Measurements from ENCODE around the gene GASK1B. TPM values are rescaled to one million over a fixed set of nuclear protein-coding genes. Genes with fewer than 3 reads are reported as not detected.

Gene GASK1B
- total RNA-seq, 2 experiments from 2014 or later = 0.22 to 0.28 TPM

DNA sequence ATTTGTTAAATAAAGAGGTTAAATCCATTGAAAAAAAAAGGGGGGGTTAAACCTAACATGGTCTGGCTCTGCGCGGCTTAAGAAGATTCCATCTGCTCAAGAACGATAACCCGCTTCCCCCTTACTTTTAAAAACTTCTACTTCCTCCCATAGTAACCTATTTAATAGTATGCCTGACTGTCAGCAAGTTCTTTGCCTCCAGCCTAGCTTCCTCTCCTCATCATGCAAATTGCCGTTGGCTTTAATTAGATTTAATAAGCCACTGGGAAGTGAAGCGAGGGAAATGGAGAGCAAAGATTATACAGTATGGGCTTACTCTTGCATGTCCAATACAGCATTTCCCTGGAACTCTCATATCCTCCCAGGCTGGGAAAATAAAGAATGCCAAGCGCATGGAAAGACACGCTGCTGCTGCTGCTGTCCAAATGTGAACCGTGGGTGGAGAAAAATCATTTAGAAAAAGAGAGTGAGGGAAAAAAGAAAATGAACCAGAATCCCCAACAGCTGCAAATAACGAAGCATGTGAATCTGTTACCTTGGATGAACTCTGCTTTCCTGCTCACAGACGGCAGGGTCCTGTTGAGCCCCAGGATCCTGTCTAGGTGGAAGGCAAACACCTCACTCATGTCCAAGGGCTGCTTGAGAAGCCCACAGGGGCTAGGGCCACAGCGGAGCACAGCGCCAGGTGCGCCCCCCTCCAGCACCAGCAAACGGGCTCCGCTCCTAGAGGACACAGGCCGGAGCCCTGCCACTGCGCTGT is 2.7 kb downstream of the GASK1B start:
- Mint-ChIP-seq H3K4me1 (ENCODE audit: low read depth) (peaks cover 5% of the 10 kb centered on the region), H3K9me3 (no peaks in the 10 kb centered on the region), H3K27me3 (peaks cover 43% of the 10 kb centered on the region), H3K4me3 (no peak overlapping the region), H3K36me3 (ENCODE audit: low read depth) (no peaks in the 10 kb centered on the region), H3K27ac (no peak overlapping the region)
- DNase-seq (no peak), ATAC-seq (ENCODE audit: poor library complexity) (no peak)
- ChIA-PET CTCF (no interaction called here), POLR2A (no interaction called here)
- H3K9me3 ChIP-seq (ENCODE audit: control insufficient read depth in 1 of 2, insufficient read depth in 1 of 2, low read length in 2 of 2) = peaks cover 0 to 10% of the 10 kb centered on the region in 2 experiments
- peaks cover 11 to 35% of the 10 kb centered on the region in 2 experiments for H3K27me3 ChIP-seq (ENCODE audit: control insufficient read depth in 1 of 2, insufficient read depth in 2 of 2, low read length in 2 of 2)
- intact Hi-C loops (cut with DNase I, micrococcal nuclease) = no loop called here
- no peaks in the 10 kb centered on the region for H3K4me1 ChIP-seq (ENCODE audit: insufficient read depth, low read length)
- no peaks in the 10 kb centered on the region for H3K36me3 ChIP-seq (ENCODE audit: insufficient read depth, low read length)
- peak overlapping the region; percentile 33 for H3K4me3 ChIP-seq (ENCODE audit: low read length)
- no peak overlapping the region for H3K27ac ChIP-seq (ENCODE audit: low read depth in 1 of 2, low read length in 2 of 2)
- TF ChIP-seq, protein P1, sequence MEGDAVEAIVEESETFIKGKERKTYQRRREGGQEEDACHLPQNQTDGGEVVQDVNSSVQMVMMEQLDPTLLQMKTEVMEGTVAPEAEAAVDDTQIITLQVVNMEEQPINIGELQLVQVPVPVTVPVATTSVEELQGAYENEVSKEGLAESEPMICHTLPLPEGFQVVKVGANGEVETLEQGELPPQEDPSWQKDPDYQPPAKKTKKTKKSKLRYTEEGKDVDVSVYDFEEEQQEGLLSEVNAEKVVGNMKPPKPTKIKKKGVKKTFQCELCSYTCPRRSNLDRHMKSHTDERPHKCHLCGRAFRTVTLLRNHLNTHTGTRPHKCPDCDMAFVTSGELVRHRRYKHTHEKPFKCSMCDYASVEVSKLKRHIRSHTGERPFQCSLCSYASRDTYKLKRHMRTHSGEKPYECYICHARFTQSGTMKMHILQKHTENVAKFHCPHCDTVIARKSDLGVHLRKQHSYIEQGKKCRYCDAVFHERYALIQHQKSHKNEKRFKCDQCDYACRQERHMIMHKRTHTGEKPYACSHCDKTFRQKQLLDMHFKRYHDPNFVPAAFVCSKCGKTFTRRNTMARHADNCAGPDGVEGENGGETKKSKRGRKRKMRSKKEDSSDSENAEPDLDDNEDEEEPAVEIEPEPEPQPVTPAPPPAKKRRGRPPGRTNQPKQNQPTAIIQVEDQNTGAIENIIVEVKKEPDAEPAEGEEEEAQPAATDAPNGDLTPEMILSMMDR (IDR thresholded peaks at IDR 0.05) = no peak

DNA sequence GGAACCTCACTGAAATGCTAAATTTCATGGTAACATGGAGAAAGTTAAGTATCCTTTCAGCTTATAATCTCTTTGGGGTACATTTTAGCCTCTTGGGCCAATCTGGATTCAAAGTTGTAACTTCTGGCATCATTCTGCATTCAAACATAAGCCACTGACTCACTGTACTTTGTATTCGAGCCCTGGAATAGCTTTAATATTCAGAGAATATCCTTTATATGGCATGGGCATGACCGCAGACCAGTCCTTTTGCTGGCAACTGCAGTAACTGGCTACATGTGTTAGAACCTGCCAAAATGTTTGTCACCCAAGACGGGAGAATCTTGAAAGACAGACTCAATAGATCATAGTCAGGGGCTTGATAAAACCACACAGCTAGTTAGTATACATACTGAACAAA is 3.3 kb downstream of the GASK1B start:
- no peaks in the 10 kb centered on the region for H3K36me3 Mint-ChIP-seq (ENCODE audit: low read depth)
- Histone ChIP-seq H3K4me3 (ENCODE audit: low read length) (peak overlapping the region; percentile 33), H3K27ac (ENCODE audit: low read depth in 1 of 2, low read length in 2 of 2) (no peak overlapping the region), H3K4me1 (ENCODE audit: insufficient read depth, low read length) (no peaks in the 10 kb centered on the region), H3K27me3 (ENCODE audit: control insufficient read depth in 1 of 2, insufficient read depth in 2 of 2, low read length in 2 of 2) (peaks cover 11 to 35% of the 10 kb centered on the region in 2 experiments), H3K9me3 (ENCODE audit: control insufficient read depth in 1 of 2, insufficient read depth in 1 of 2, low read length in 2 of 2) (peaks cover 0 to 10% of the 10 kb centered on the region in 2 experiments), H3K36me3 (ENCODE audit: insufficient read depth, low read length) (no peaks in the 10 kb centered on the region)
- H3K27ac Mint-ChIP-seq = no peak overlapping the region
- TF ChIP-seq, protein P1 (IDR thresholded peaks at IDR 0.05) = no peak
- ChIA-PET CTCF (no interaction called here), POLR2A (no interaction called here)
- intact Hi-C loops (cut with DNase I, micrococcal nuclease) = no loop called here
- H3K4me1 Mint-ChIP-seq (ENCODE audit: low read depth) = peaks cover 5% of the 10 kb centered on the region
- H3K27me3 Mint-ChIP-seq = peaks cover 43% of the 10 kb centered on the region
- ATAC-seq (ENCODE audit: poor library complexity) = no peak
- no peaks in the 10 kb centered on the region for H3K9me3 Mint-ChIP-seq
- H3K4me3 Mint-ChIP-seq = no peak overlapping the region
- no peak for DNase-seq

DNA sequence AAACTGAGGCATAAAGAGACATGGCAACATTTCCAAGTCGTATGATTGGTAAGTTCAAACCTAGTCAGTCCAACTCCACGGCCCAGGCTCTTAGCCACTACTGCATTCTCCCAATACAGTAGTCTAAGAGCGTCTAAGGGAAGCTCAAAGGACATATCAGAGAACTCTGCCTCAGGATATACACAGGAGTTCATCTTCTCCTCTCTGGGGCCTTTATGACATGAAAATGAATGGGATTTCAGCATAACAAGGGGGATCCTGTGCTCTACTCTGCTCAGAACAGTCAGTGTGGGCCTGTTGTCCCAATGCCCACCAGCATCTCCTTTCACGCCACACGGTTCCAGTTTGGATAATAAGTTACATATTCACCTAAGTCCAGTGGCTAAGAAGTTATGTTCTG is 4.2 kb downstream of the GASK1B start:
- Histone ChIP-seq H3K36me3 (ENCODE audit: insufficient read depth, low read length) (no peaks in the 10 kb centered on the region), H3K27me3 (ENCODE audit: control insufficient read depth in 1 of 2, insufficient read depth in 2 of 2, low read length in 2 of 2) (peaks cover 11 to 30% of the 10 kb centered on the region in 2 experiments), H3K4me3 (ENCODE audit: low read length) (no peak overlapping the region), H3K4me1 (ENCODE audit: insufficient read depth, low read length) (no peaks in the 10 kb centered on the region), H3K9me3 (ENCODE audit: control insufficient read depth in 1 of 2, insufficient read depth in 1 of 2, low read length in 2 of 2) (peaks cover 0 to 10% of the 10 kb centered on the region in 2 experiments), H3K27ac (ENCODE audit: low read depth in 1 of 2, low read length in 2 of 2) (no peak overlapping the region)
- no peak for DNase-seq
- ChIA-PET CTCF (no interaction called here), POLR2A (no interaction called here)
- Mint-ChIP-seq H3K36me3 (ENCODE audit: low read depth) (no peaks in the 10 kb centered on the region), H3K4me3 (no peak overlapping the region), H3K9me3 (no peaks in the 10 kb centered on the region), H3K27me3 (peaks cover 39% of the 10 kb centered on the region), H3K27ac (no peak overlapping the region), H3K4me1 (ENCODE audit: low read depth) (peaks cover 5% of the 10 kb centered on the region)
- intact Hi-C loops (cut with DNase I, micrococcal nuclease) = no loop called here
- TF ChIP-seq, protein P1 (IDR thresholded peaks at IDR 0.05) = no peak
- no peak for ATAC-seq (ENCODE audit: poor library complexity)
